NT2/D1 (cell line): ENCODE data around the gene AGPAT3.

Experiments used
- DNase-seq: peaks from one replicate; pipeline ENCODE4 v3.0.0-alpha.2; 2011; ENCODE audit warnings: low read depth, low spot score
- H3K27me3 ChIP-seq: 2 replicates; pipeline ENCODE4 v1.6.0; 2011; ENCODE audit warnings: mild to moderate bottlenecking; ENCODE audit not compliant: insufficient read length, insufficient read depth
- H3K36me3 ChIP-seq: 2 replicates; pipeline ENCODE4 v1.6.1; 2011; ENCODE audit warnings: mild to moderate bottlenecking, low read length, mixed read lengths; ENCODE audit not compliant: insufficient read depth, insufficient read length
- H3K4me1 ChIP-seq: 2 replicates; pipeline ENCODE4 v1.5.1; 2011; ENCODE audit not compliant: insufficient read depth, insufficient read length
- H3K4me3 ChIP-seq: 2 replicates; pipeline ENCODE4 v1.5.1; 2011; ENCODE audit warnings: low read depth; ENCODE audit not compliant: insufficient read length
- H3K9ac ChIP-seq: 2 replicates; pipeline ENCODE4 v1.6.0; 2011; ENCODE audit warnings: low read depth; ENCODE audit not compliant: insufficient read length
- H3K9me3 ChIP-seq: 2 replicates; pipeline ENCODE4 v1.5.1; 2011; ENCODE audit warnings: mild to moderate bottlenecking, low read length; ENCODE audit not compliant: insufficient read depth
- SUZ12 ChIP-seq: IDR thresholded peaks from 2 replicates; pipeline ENCODE4 v1.6.1; 2011; ENCODE audit not compliant: insufficient read length, insufficient read depth; ENCODE audit errors: extremely low read depth
- YY1 ChIP-seq: IDR thresholded peaks from 2 replicates; pipeline ENCODE4 v1.6.1; 2011; ENCODE audit not compliant: insufficient read length, insufficient read depth
- ZNF274 ChIP-seq: IDR thresholded peaks from 2 replicates; pipeline ENCODE4 v1.6.1; 2011; ENCODE audit warnings: mild to moderate bottlenecking, low read depth, low read length

The AGPAT3 gene

DNA sequence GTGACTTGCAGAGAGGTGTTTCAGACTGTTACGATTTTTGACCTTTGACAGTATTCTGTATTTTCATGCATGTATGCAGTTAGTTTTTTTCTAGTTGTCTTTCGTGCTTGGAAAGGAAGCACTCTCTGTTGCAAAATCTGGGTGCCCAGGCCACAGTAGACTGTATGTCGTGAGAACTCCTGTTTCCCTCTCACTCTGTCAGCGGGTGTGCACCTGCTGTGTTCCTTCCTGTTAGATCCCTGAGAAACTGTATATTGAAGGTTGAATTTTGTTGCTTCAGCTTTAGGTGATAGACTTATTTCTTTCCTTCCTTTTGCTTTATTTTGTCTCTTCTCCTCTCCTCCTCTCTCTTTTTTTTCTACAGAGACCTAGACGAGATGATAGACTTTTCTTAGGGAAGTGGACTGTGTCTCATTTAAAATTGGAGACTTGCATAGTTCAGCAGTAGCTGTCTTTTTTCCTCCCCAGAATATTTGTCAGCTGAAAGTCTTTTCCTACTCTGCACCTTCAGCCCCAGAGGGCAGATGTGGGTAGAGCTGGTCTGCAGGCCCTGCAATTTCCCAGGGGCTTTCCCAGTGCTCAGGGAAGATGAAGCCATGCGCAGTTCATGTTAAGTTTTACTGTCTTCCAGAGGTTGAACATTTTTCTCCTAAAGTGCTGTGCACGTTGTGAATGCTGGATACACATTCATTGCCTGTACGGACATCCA, 148.5 kb downstream of the AGPAT3 start:
- H3K4me3 ChIP-seq, result peak overlapping the region; percentile 91
- no peaks in the 10 kb centered on the region for H3K9me3 ChIP-seq

GRCh38 chr21:44017601-44018000, 152.6 kb downstream of the AGPAT3 start:
- Histone ChIP-seq H3K27me3 (no peaks in the 10 kb centered on the region), H3K36me3 (peaks cover 2% of the 10 kb centered on the region), H3K9me3 (no peaks in the 10 kb centered on the region), H3K4me3 (no peak overlapping the region), H3K4me1 (peaks cover 6% of the 10 kb centered on the region), H3K9ac (no peak overlapping the region)
- no peak for DNase-seq
- TF ChIP-seq YY1, result no peak
- no peak for TF ChIP-seq ZNF274
- TF ChIP-seq SUZ12, result no peak

More for the DNA sequence above, 148.5 kb downstream of the AGPAT3 start:
- peak overlapping the region; percentile 97 for H3K9ac ChIP-seq
- H3K4me1 ChIP-seq, result peaks cover 15% of the 10 kb centered on the region
- DNase-seq, result no peak
- no peaks in the 10 kb centered on the region for H3K36me3 ChIP-seq
- H3K27me3 ChIP-seq, result no peaks in the 10 kb centered on the region
- TF ChIP-seq YY1, result no peak
- TF ChIP-seq SUZ12, result no peak
- TF ChIP-seq ZNF274, result no peak

DNA sequence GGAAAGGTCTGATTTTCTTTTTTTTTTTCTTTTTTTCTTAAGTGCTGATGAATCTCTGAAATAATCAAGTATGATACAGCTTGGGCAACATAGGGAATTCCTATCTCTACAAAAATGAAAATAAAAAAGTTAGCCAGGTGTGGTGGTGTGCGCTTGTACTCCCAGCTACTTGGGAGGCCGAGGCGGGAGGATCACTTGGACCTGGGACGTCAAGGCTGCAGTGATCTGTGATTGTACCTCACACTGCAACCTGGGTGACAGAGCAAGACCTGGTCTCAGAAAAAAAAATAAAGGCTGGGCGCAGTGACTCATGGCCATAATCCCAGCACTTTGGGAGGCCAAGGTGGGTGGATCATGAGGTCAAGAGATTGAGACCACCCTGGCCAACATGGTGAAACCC, 153.1 kb downstream of the AGPAT3 start:
- Histone ChIP-seq H3K4me1 (peaks cover 6% of the 10 kb centered on the region), H3K4me3 (no peak overlapping the region)
- DNase-seq, result no peak

DNA sequence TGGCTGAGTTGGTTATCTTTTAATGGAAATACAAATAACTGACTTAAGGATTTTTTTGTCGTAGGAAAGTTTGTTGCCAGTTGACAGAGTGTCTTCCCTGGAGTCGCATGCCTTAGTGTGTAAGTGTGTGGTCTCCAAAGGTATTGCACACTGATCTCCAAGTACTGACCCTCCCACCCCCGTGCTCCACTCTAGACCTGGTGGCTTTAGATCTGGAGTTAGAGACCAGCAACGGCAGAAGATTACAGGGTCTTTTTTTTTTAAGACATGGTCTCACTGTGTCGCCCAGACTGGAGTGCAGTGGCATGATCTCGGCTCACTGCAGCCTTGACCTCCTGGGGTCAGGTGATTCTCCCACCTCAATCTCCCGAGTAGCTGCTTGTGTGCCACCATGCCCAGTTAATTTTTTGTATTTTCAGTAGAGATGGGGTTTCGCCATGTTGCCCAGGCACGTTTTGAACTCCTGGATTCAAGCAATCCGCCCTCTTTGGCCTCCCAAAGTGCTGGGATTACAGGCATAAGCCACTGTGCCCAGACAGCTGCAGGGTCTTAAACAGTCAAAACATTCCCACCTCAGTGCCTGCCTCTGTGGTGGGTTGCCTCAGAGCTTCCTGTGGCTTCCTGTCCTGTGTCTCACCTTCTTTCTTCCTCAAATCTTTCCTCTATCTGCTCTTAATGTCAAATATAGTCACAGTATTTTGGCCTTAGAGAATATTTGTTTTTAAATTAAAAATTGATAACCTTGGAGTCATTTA, 154.0 kb downstream of the AGPAT3 start:
- Histone ChIP-seq H3K4me1 (peaks cover 2% of the 10 kb centered on the region), H3K9me3 (no peaks in the 10 kb centered on the region), H3K9ac (no peak overlapping the region), H3K36me3 (peaks cover 2% of the 10 kb centered on the region), H3K27me3 (no peaks in the 10 kb centered on the region), H3K4me3 (no peak overlapping the region)
- DNase-seq, result no peak
- no peak for TF ChIP-seq ZNF274
- no peak for TF ChIP-seq YY1
- no peak for TF ChIP-seq SUZ12

More for the DNA sequence above, 153.1 kb downstream of the AGPAT3 start:
- TF ChIP-seq SUZ12, result no peak
- TF ChIP-seq YY1, result no peak
- TF ChIP-seq ZNF274, result no peak
- no peaks in the 10 kb centered on the region for H3K27me3 ChIP-seq
- peaks cover 2% of the 10 kb centered on the region for H3K36me3 ChIP-seq
- H3K9ac ChIP-seq, result no peak overlapping the region
- H3K9me3 ChIP-seq, result no peaks in the 10 kb centered on the region

GRCh38 chr21:44019568-44019958, 154.5 kb downstream of the AGPAT3 start:
- Histone ChIP-seq H3K4me3 (no peak overlapping the region), H3K4me1 (peaks cover 5% of the 10 kb centered on the region), H3K9me3 (no peaks in the 10 kb centered on the region), H3K27me3 (no peaks in the 10 kb centered on the region), H3K36me3 (peaks cover 2% of the 10 kb centered on the region), H3K9ac (no peak overlapping the region)
- DNase-seq, result no peak
- TF ChIP-seq YY1, result no peak
- no peak for TF ChIP-seq ZNF274

DNA sequence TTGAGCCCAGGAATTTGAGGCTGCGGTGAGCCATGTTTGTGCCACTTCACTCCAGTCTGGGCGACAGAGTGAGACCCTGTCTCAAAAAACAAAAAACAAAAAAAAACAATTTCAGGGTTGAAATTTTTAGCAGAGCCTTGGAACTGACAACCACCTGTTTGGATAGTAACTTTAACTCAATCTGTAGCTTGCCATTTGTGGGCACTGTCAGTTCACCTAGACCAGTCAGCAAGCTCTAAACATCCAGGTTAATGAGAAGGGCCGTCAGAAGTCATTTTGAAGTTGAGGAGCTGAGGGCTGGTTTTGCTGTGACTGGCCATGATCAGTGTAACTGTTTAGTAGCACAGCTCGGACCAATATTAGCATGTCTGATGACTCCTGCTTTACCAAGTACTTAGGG, 155.5 kb downstream of the AGPAT3 start:
- peaks cover 8% of the 10 kb centered on the region for H3K4me1 ChIP-seq

GRCh38 chr21:44021064-44021463, 156.0 kb downstream of the AGPAT3 start:
- DNase-seq, result no peak
- H3K36me3 ChIP-seq, result peaks cover 2% of the 10 kb centered on the region
- H3K4me3 ChIP-seq, result no peak overlapping the region
- H3K4me1 ChIP-seq, result peaks cover 12% of the 10 kb centered on the region
- no peak overlapping the region for H3K9ac ChIP-seq
- no peaks in the 10 kb centered on the region for H3K27me3 ChIP-seq
- TF ChIP-seq SUZ12, result no peak
- no peak for TF ChIP-seq YY1
- no peak for TF ChIP-seq ZNF274
- no peaks in the 10 kb centered on the region for H3K9me3 ChIP-seq

More for the DNA sequence above, 155.5 kb downstream of the AGPAT3 start:
- no peak for DNase-seq
- no peak for TF ChIP-seq ZNF274
- no peak for TF ChIP-seq YY1
- no peak for TF ChIP-seq SUZ12
- Histone ChIP-seq H3K36me3 (peaks cover 2% of the 10 kb centered on the region), H3K9ac (no peak overlapping the region), H3K27me3 (no peaks in the 10 kb centered on the region), H3K9me3 (no peaks in the 10 kb centered on the region), H3K4me3 (no peak overlapping the region)
